WERI-Rb-1 (cell line): Measurements from ENCODE around the gene DPP4.

Source experiments
- DNase-seq: peaks from one replicate; pipeline ENCODE4 v3.0.0-alpha.2; 2020
- H3K27ac ChIP-seq: fragments of 250-450 bp; sonication (Bioruptor Pico); 2 replicates; pipeline ENCODE4 v1.5.1; 2020; ENCODE audit warnings: mild to moderate bottlenecking, moderate library complexity
- H3K27me3 ChIP-seq: fragments of 250-450 bp; sonication (Bioruptor Pico); 2 replicates; pipeline ENCODE4 v1.5.1; 2021; ENCODE audit warnings: mild to moderate bottlenecking, low read depth, moderate library complexity; ENCODE audit not compliant: insufficient read depth, severe bottlenecking
- H3K36me3 ChIP-seq: fragments of 250-450 bp; sonication (Bioruptor Pico); 2 replicates; pipeline ENCODE4 v1.5.1; 2020; ENCODE audit warnings: mild to moderate bottlenecking, moderate library complexity
- H3K4me3 ChIP-seq: 2 replicates; pipeline ENCODE4 v1.5.1; 2011; ENCODE audit warnings: low read depth, mild to moderate bottlenecking, control low read depth, low read length
- H3K9me3 ChIP-seq: fragments of 250-450 bp; sonication (Bioruptor Pico); 2 replicates; pipeline ENCODE4 v1.5.1; 2021; ENCODE audit warnings: mild to moderate bottlenecking, moderate library complexity; ENCODE audit not compliant: severe bottlenecking
- CTCF ChIP-seq: IDR thresholded peaks from 2 replicates; pipeline ENCODE4 v1.5.1; 2011; ENCODE audit warnings: low read depth, mild to moderate bottlenecking, control low read depth, inconsistent platforms, low read length

DPP4 gene

GRCh38 chr2:162012565-162013058, 61.4 kb downstream of the DPP4 start:
- no peaks in the 10 kb centered on the region for H3K36me3 ChIP-seq
- H3K9me3 ChIP-seq, result no peaks in the 10 kb centered on the region
- DNase-seq, result no peak
- TF ChIP-seq CTCF, result no peak
- no peak overlapping the region for H3K4me3 ChIP-seq
- H3K27me3 ChIP-seq, result no peaks in the 10 kb centered on the region
- no peak overlapping the region for H3K27ac ChIP-seq

DNA sequence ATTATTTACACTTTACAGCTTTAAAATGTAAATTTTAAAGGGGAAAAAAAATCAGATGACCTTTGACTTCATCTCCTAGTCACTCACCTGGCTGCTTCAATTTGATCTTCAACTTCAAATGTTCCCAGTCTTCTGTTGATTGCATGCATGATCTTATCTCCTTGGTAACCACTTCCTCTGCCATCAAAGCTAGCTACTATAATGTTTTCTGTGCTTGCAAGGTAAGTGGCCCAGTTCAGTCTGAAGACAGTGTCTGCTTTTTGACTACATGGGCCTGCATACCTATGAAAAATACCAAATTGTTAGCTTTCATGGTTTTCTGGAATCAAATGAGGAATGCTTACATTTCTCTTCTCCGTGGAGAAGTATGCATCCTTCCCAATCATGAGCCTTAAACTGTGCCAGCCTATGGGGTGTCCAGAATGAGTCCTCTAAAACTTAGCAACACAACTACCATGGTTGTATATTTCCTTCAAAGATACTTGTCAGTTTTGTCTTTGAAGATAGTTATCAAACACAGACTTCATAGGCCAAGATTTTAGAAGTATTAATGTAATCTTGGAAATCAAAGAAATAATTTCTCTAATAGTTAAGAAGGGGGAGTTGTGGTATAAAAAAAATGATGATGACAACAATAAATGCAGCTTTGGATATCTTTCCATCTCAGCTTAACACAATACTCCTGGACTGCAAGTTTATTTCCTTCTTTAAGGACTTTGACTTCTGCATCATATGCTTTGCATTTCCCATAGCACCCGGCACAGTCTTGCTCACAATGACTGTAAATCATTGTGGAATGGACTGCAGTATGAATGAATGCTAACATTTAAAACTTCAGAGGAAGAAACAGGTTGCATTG, 62.1 kb downstream of the DPP4 start:
- Histone ChIP-seq H3K4me3 (no peak overlapping the region), H3K36me3 (no peaks in the 10 kb centered on the region), H3K9me3 (no peaks in the 10 kb centered on the region), H3K27me3 (no peaks in the 10 kb centered on the region), H3K27ac (no peak overlapping the region)
- no peak for DNase-seq
- no peak for TF ChIP-seq CTCF

GRCh38 chr2:162009543-162009942, 64.5 kb downstream of the DPP4 start:
- no peak for DNase-seq
- Histone ChIP-seq H3K4me3 (no peak overlapping the region), H3K27me3 (no peaks in the 10 kb centered on the region), H3K36me3 (no peaks in the 10 kb centered on the region), H3K27ac (no peak overlapping the region), H3K9me3 (no peaks in the 10 kb centered on the region)
- no peak for TF ChIP-seq CTCF

- no peak overlapping the region for H3K4me3 ChIP-seq
- DNase-seq, result no peak
Observed at GRCh38 chr2:162007447-162008040, 66.5 kb downstream of the DPP4 start.

GRCh38 chr2:162006337-162006736, 67.7 kb downstream of the DPP4 start:
- Histone ChIP-seq H3K27me3 (no peaks in the 10 kb centered on the region), H3K4me3 (no peak overlapping the region), H3K27ac (no peak overlapping the region), H3K36me3 (no peaks in the 10 kb centered on the region), H3K9me3 (no peaks in the 10 kb centered on the region)
- DNase-seq, result no peak
- TF ChIP-seq CTCF, result no peak

More at GRCh38 chr2:162007447-162008040, 66.5 kb downstream of the DPP4 start:
- no peaks in the 10 kb centered on the region for H3K9me3 ChIP-seq
- H3K36me3 ChIP-seq, result no peaks in the 10 kb centered on the region
- H3K27ac ChIP-seq, result no peak overlapping the region
- H3K27me3 ChIP-seq, result no peaks in the 10 kb centered on the region
- no peak for TF ChIP-seq CTCF
